Measurements from ENCODE around the gene IL6R.

IL6R gene

DNA sequence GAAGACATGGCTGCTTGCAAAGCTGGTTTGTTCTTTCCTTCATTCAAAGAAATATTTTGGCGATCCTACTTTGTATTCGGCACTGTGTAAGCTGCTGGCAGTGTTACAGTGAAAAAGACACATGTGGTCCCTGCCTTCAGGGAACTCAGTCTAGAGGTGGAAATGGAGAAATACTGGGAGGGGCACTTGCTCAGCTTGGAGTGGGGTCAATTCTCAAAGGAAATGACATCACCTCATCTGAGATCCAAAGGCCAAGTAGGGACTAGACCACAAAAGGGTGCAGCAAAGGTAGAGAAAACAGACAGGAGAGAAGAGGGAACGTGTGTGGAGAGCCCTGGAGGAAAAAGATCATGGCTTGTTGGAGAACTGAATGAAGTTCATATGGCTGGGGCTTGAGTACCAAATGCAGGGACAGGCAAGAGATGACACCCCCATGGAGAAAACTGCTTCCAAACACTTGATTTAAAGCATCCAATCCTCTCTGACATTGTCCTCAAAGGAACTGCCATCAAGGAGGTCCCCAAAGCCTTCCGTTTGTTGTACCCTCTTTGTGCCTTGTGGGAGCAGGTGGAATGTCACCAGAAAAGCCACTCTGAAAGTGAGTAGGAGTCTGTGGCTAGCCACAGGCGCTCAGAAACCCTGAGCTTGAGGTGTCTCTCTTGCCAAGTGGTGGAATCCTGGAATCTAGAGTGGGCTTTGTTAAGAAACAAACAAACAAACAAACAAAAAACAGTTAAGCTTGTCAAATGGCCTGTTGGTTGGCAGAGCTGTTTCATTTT is 48.6 kb downstream of the IL6R start:
- DNase-seq, result no peak

DNA sequence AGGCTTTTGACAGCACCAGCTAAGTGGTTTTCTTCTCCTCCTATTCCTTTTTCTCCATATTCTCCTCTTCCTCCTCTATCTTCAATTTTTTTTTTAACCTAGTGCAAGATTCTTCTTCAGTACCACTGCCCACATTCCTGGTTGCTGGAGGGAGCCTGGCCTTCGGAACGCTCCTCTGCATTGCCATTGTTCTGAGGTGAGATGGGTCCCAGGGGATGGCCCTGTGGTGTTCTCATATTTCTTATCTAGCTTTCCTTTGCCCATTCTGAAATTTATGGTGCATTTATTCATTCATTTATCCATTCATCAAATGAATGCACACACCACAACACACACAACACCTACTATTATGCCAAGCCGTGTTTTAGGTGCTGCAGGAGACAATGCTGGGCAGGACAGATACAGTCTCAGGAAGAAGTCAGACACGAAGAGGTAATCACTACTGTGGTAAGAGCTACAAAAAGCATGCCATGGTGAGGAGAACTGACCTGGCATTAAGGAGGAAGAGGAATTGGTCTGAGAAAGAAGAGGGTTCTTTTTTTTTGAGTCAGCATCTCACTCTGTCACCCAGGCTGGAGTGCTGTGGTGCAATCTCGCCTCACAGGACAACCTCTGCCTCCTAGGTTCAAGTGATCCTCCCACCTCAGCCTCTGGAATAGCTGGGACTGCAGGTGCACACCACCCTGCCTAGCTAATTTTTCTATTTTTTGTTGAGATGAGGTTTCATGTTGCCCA is 49.4 kb downstream of the IL6R start:
- DNase-seq, result no peak

DNA sequence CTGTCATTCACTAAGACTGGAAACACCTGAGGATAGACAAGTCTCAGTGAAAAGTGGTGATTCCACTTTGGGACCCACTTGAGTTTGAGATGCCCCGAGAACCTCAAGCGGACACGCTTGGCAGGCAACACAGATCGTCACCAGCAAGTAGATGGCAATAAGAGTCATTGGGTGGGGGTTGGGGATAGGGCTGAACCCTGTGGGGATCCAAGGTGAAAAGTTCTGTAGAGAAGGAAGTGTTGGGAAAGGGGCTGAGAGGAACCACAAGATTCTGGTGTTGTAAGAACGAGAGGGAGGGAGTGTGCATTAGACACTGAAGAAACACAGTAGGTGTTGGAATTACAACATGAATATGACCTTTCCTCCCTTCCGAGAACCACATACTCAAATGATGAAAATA is 51.5 kb downstream of the IL6R start:
- no peak for DNase-seq

DNA sequence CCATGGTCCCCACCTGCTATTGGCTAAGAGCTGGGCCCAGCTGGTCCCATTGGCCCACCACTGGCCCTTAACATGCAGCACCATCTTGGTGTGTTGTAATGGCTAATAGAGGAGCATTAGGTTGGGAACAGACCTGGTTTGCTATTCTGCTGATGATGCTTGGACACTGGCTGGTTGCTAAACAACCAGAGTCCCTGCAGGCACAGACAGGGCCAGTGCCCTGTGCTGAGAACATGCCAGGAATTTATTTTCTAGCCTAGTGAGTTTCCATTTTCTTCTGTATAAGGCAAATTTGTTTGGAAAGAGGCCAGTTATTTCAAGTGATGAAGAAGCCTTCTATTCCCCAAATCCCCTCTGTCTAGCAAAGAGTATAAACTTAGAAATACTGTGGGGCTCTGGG is 53.9 kb downstream of the IL6R start:
- no peak for DNase-seq

- DNase-seq, result no peak
These were observed 55.6 kb downstream of the IL6R start for GRCh38 chr1:154460695-154461260.

DNA sequence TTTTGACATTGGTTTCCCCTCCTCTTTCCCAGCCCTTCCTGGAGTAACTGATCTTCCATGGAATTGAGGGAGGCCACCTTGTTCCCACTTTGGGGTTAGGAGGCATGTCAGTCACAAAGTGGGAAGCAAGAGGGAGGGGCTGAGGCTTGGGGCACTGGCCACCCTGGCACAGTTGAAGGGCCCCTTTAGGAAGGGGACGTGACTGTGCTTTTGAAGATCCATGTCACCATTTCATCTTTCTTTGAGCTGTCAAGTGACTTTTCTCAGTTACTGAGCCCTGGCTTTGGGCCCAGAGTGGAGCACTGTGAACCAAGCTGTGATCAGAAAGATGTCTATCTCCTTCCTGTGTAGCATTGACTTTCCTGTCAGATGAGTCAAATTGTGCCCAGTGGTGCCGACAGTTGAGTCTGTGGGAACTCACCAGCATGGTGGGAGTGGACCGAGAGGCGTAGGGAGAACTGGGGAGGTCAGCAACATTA is 58.4 kb downstream of the IL6R start:
- no peak for DNase-seq

DNA sequence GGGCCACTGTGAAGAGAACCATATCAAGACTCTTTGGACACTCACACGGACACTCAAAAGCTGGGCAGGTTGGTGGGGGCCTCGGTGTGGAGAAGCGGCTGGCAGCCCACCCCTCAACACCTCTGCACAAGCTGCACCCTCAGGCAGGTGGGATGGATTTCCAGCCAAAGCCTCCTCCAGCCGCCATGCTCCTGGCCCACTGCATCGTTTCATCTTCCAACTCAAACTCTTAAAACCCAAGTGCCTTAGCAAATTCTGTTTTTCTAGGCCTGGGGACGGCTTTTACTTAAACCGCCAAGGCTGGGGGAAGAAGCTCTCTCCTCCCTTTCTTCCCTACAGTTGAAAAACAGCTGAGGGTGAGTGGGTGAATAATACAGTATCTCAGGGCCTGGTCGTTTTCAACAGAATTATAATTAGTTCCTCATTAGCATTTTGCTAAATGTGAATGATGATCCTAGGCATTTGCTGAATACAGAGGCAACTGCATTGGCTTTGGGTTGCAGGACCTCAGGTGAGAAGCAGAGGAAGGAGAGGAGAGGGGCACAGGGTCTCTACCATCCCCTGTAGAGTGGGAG is 60.6 kb downstream of the IL6R start:
- DNase-seq, result no peak

GRCh38 chr1:154466206-154466605 is 61.1 kb downstream of the IL6R start:
- no peak for DNase-seq

- no peak for DNase-seq
These were observed 61.8 kb downstream of the IL6R start for GRCh38 chr1:154466921-154467417.

- DNase-seq, result no peak
These were observed 62.4 kb downstream of the IL6R start for GRCh38 chr1:154467434-154468102.

DNA sequence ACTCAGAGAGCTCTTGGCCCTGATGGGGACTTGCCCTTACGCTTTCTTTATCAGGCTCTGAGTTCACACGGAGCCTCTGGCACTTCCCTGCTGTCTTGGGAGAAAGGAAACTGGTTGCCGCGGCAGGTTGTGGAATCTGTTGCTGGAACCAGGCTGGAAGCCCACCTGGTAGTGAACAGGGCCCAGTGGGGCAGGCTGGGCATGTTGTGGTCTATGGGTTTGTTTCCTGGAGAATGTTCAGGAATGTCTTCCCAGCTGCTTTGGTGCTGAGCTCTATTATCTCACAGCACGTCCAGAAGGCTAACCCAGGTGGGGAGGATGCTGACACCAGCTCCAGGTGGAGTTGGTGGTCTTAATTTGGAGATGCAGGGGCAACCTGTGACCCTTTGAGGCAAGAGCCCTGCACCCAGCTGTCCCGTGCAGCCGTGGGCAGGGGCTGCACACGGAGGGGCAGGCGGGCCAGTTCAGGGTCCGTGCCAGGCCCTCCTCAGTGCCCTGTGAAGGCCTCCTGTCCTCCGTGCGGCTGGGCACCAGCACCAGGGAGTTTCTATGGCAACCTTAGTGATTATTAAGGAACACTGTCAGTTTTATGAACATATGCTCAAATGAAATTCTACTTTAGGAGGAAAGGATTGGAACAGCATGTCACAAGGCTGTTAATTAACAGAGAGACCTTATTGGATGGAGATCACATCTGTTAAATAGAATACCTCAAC is 63.5 kb downstream of the IL6R start:
- no peak for DNase-seq

DNA sequence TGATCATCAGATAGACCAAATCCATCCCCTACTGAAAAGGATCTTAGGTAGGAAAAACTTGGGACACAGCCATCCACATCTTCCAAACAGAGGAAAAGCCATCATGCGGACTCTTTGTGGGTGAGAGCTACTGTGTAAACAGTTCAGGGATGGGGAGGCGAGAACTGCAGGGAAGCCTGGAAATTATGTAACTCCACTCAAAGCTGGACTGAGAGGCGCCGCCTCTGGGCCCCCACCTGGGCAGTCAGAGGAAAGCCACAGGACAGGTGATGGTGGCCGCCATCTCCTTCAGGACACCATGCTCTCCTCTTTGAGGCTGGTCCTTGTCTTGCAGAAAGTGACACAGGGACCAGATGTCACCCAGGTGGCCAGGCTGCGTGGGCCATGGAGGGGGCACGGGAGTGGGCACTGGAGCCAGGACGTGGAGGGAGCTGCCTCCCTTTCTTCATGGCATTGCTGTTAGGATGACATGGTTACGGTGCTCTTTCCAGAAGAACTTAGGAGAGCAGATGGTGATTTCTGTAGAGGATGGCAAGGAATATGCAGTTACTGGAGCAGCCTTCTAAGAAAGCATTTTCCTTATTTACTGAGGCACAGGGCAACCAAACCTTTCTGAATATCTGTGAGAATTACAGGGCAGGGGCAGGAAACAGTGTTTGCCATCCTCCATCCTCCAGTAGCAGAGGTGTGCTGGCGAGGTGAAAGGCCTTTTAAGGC is 64.9 kb downstream of the IL6R start:
- no peak for DNase-seq

GRCh38 chr1:154471304-154471703 is 66.2 kb downstream of the IL6R start:
- DNase-seq, result no peak

DNA sequence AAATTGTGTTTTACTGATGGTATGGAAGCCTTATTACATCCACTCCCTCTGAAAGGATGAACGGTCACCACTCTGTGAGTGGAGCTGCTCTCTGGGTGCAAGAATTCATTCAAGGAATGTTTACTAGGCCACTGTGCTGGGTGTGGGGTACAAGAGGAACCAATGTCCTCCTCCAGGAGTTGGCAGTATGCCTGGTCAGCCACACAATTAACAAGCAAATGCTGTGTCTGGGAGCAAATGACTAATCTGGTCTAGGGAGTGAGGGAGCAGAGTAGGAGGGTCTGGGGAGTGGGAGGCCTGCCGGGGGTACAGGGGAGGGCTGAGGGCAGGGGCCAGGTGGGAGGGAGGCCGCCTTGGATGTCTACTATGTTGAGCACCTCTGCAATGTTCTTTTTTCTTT is 69.7 kb downstream of the IL6R start:
- no peak for DNase-seq

- DNase-seq, result no peak
These were observed 71.6 kb downstream of the IL6R start for GRCh38 chr1:154476791-154477190.

GRCh38 chr1:154478013-154478412 is 72.9 kb downstream of the IL6R start:
- DNase-seq, result no peak

GRCh38 chr1:154478639-154479038 is 73.5 kb downstream of the IL6R start:
- DNase-seq, result no peak

- DNase-seq, result no peak
These were observed 74.8 kb downstream of the IL6R start for GRCh38 chr1:154479764-154480421.

GRCh38 chr1:154481053-154481452 is 75.9 kb downstream of the IL6R start:
- no peak for DNase-seq

DNA sequence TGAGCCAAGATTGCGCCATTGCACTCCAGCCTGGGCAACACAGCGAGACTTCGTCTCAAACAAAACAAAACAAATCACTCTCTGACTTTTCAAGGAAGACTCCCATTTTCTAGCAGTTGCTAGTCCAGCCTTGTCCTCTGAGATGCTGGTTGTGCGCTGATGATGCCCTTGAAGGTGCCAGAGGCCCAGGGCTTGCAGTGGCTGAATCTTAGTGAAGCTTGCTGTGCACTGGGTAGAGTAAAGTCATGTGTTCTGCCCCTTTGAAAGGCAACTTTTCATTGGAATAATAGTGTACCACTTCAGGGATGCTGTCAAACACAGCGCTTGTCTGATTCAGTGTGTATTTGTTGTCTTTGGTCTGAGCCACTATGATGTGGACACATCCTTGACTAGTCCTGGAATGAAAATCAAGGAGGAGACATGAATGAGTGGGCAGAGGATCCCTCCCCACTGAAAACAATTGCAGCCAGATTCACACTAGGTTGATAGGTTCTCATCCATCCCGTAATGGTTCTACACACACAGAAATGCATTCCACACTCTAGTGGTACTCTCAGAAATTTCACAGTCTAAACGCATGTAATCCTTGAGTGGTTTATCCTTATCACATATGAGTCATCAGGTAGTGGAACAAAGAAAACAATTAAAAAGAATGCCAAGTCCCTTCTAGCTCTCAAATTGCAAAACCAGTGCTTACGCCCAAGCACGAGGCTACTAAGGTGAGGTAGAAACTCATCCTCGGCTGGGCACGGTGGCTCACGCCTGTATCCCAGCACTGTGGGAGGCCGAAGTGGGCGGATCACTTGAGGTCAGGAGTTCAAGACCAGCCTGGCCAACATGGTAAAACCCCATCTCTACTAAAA is 79.0 kb downstream of the IL6R start:
- DNase-seq, result no peak
